Endothelial cell of coronary artery (primary cell): ENCODE measurements around the gene AKIP1. TPM values are rescaled to one million over a fixed set of nuclear protein-coding genes. Genes with fewer than 3 reads are reported as not detected.

ENCODE experiments used
- total RNA-seq: library from RNA; depleted of rRNA; stranded (reverse); fragments of >200 nt; gene quantifications from 2 replicates; pipeline ENCODE4 v1.2.3, GENCODE V29; 2014

Gene AKIP1
- 24.0 and 27.1 TPM in 2 replicates for total RNA-seq

GRCh38 chr11:8911029-8911823 is at the start of gene AKIP1:
Gene AKIP1, plus strand, starts transcription at chr11:8911189. Its CDS starts 261 bp downstream, at chr11:8911450.

DNA sequence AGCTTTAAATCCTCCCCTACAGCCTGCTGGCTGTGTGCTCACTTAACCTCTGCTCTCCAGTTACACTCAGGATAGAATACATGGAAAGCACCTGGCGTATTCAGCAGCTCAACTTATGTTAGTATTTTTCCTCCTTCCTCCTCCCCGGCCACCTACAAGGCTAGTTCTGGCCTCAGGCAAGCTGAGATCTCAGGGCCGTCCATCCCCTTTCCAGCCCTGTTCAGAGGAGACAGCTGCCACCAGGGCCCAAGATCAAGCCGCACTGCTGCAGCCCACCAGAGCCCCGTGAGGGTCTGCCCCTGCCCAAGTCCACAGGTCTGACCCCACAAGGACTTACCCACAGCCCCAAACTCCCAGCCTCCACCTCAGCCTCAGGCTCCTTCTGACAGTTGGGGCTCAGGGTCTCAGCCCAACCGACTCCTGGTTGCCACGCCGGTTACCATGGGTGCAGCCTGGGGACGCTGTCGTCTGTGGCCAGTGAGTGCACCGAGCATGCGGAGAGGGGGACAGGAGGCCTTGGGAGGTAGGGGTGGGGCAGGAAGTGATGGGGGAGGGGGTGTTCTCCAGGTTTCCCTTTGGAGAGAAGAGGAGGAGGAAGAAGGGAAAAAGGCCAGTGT is 21.7 kb downstream of the AKIP1 start, which contains the start of gene C11orf16:
C11orf16 (minus strand) TSS at position 384 of the 617 bp plus-strand sequence. CDS start 639 bp downstream, outside the sequence.

DNA sequence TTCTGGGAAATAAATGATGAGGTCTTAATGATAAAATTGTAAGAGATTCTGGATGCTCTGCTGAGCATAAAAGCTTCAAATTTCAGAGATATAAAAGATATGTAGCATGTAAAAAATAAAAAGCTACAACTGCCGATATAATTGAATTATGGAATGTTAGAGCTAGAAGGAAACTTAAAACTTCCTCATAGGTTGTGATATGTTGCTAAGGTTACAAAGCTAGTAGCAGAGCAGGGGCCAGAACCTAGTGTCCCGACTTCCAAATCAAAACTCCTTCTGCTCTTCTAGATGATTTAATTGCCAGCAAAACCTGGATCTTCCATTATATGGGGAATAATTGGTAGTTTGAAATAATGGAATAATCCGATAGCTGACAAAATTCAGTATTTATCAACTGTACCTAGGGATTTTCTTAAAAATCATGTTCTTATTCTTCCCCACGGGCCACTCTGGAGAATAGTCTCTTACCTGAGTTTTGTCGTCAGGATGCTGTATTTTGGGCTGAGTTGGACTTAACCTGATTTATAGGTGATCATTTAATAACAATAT is 31.6 kb downstream of the AKIP1 start, which contains the start of gene ASCL3:
ASCL3 (minus strand) TSS at position 499 of the 549 bp plus-strand sequence. CDS start 4,855 bp downstream, outside the sequence.

GRCh38 chr11:8964324-8965320 is 53.6 kb downstream of the AKIP1 start, which contains the start of gene TMEM9B:
Gene TMEM9B, minus strand, starts transcription at chr11:8964442. Its CDS starts 129 bp downstream, at chr11:8964313.

Other genes starting within 250 kb of the AKIP1 start
- 5.0 and 6.4 TPM in 2 replicates for gene TRIM66, start 228.5 kb upstream of the AKIP1 start, total RNA-seq
- 1,153 and 1,244 TPM in 2 replicates for gene RPL27A, start 228.4 kb upstream of the AKIP1 start, total RNA-seq
- gene C11orf16, start 21.8 kb downstream of the AKIP1 start, total RNA-seq = not detected in 2 replicates
- not detected in 2 replicates for gene ASCL3, start 31.8 kb downstream of the AKIP1 start, total RNA-seq
- 27.9 and 34.5 TPM in 2 replicates for gene TMEM9B, start 53.3 kb downstream of the AKIP1 start, total RNA-seq
- 2.5 and 12.0 TPM in 2 replicates for gene NRIP3, start 92.8 kb downstream of the AKIP1 start, total RNA-seq
- gene SCUBE2, start 180.4 kb downstream of the AKIP1 start, total RNA-seq = 0.81 and 1.2 TPM in 2 replicates